Measurements from ENCODE around the gene NMU.
"Not testable (repeated sequence)": the region's sequence is repeated elsewhere in the genome, so short reads cannot be mapped to it uniquely, and the experiment has no call there.

The NMU gene

DNA sequence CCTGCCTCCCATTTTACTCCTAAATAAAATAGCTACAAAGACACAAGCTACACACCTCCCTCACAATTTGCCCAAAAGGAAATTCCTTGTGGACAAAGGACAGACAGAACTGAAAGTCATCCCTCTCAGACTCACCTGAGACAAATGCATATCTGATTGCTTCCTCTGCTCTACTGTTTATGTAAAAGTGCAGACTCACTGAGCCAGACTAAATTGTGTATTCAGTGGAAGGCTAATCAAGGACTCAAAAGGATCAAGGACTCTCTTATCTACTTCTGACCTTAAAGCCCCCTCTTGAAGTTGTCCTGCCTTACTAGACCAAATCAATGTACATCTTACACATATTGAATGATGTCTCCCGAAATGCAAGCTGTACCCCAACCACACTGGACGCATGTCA, 47.9 kb downstream of the NMU start:
- Histone ChIP-seq H3K4me3 (ENCODE audit: low read depth, low read length) (no peak overlapping the region), H3K36me3 (no peaks in the 10 kb centered on the region), H3K27me3 (no peaks in the 10 kb centered on the region), H3K4me1 (no peaks in the 10 kb centered on the region), H3K9me3 (no peaks in the 10 kb centered on the region)
- DNase-seq = no peak
- TF ChIP-seq, protein P1, sequence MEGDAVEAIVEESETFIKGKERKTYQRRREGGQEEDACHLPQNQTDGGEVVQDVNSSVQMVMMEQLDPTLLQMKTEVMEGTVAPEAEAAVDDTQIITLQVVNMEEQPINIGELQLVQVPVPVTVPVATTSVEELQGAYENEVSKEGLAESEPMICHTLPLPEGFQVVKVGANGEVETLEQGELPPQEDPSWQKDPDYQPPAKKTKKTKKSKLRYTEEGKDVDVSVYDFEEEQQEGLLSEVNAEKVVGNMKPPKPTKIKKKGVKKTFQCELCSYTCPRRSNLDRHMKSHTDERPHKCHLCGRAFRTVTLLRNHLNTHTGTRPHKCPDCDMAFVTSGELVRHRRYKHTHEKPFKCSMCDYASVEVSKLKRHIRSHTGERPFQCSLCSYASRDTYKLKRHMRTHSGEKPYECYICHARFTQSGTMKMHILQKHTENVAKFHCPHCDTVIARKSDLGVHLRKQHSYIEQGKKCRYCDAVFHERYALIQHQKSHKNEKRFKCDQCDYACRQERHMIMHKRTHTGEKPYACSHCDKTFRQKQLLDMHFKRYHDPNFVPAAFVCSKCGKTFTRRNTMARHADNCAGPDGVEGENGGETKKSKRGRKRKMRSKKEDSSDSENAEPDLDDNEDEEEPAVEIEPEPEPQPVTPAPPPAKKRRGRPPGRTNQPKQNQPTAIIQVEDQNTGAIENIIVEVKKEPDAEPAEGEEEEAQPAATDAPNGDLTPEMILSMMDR (IDR thresholded peaks at IDR 0.05; ENCODE audit: low read depth, low read length) = no peak

DNA sequence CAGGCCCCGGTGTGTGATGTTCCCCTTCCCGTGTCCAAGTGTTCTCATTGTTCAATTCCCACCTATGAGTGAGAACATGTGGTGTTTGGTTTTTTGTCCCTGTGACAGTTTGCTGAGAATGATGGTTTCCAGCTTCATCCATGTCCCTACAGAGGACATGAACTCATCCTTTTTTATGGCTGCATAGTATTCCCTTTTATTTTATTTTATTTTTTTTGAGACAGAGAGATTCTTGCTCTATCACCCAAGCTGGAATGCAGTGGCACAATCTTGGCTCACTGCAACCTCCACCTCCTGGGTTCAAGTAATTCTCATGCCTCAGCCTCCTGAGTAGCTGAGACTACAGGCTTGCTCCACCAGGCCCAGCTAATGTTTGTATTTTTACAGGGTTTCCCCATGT, 53.3 kb downstream of the NMU start:
- not testable (repeated sequence) for H3K36me3 ChIP-seq; H3K27me3 ChIP-seq; DNase-seq; H3K9me3 ChIP-seq; H3K4me1 ChIP-seq; H3K4me3 ChIP-seq (ENCODE audit: low read depth, low read length)

DNA sequence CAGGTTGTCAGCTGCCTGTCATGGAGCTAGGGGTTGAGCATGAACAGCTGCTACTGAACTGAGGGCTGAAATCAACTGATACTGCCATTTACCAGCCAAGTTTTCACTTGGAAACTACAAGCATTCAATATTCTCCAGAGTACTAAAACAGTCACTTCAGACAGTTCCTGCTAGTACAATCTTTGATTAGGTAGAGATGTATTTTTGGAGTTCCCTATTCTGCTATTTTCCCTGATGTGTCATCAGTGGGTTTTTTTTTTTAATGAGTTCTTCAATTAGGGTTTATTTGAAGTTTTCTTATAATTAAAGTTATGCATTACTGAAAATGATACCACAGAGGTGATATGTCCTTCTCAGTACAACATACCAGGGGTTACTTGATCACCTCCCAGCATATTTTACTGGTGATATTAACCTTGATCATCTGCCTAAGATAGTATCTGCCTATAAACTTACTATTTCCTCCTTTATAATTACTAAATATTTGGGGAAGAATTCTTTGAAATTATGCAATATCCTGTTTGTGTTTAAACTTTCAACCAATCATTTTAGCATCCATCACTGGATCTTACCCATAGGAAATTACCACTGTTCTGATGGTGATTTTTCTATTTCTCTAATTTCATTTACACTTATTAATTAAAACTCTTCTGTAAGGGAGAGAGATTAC, 57.6 kb downstream of the NMU start:
- Histone ChIP-seq H3K9me3 (no peaks in the 10 kb centered on the region), H3K36me3 (no peaks in the 10 kb centered on the region), H3K4me1 (no peaks in the 10 kb centered on the region), H3K4me3 (ENCODE audit: low read depth, low read length) (no peak overlapping the region), H3K27me3 (no peaks in the 10 kb centered on the region)
- no peak for DNase-seq
- TF ChIP-seq, protein P1 (IDR thresholded peaks at IDR 0.05; ENCODE audit: low read depth, low read length) = no peak

DNA sequence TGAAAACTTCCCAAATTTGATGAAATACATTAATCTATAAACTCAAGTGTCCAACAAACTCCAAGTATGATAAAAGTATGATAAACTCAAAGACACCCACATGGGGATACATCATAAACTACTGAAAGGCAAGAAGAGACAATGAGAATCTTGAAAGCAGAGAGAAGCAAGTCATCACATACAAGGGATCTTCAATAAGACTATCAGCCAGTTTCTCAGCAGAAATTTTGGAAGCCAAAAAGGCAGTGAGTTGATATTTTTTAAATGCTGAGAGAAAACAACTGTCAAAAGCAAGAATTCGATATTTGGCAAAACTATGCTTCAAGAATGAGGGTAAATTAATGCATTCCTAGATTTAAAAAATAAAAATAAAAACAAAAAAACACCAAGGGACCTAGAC, 60.6 kb downstream of the NMU start:
- no peaks in the 10 kb centered on the region for H3K36me3 ChIP-seq
- no peak overlapping the region for H3K4me3 ChIP-seq (ENCODE audit: low read depth, low read length)
- H3K9me3 ChIP-seq = no peaks in the 10 kb centered on the region
- no peak for DNase-seq
- H3K27me3 ChIP-seq = no peaks in the 10 kb centered on the region
- no peaks in the 10 kb centered on the region for H3K4me1 ChIP-seq
- TF ChIP-seq, protein P1 (IDR thresholded peaks at IDR 0.05; ENCODE audit: low read depth, low read length) = no peak

DNA sequence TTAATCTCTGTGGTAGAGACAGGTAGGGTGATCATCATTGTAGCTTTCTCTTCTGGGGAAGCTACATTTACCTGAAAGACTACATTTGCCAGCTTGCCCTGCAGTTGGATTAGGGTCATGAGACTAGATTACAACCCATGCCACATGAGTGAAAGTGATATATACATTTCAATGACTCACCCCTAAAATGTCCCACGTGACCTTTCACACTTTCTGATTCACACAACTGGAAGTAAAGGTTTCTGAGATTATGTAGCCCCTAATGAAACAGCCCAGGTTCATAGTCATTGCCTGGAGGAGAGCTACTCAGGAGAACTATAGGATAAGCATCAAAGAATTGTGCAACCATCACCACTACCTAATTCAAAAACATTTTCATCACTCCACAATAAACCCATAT, 61.8 kb downstream of the NMU start:
- TF ChIP-seq, protein P1 (IDR thresholded peaks at IDR 0.05; ENCODE audit: low read depth, low read length) = no peak
- Histone ChIP-seq H3K9me3 (no peaks in the 10 kb centered on the region), H3K36me3 (no peaks in the 10 kb centered on the region), H3K4me1 (no peaks in the 10 kb centered on the region), H3K27me3 (no peaks in the 10 kb centered on the region), H3K4me3 (ENCODE audit: low read depth, low read length) (no peak overlapping the region)
- no peak for DNase-seq

DNA sequence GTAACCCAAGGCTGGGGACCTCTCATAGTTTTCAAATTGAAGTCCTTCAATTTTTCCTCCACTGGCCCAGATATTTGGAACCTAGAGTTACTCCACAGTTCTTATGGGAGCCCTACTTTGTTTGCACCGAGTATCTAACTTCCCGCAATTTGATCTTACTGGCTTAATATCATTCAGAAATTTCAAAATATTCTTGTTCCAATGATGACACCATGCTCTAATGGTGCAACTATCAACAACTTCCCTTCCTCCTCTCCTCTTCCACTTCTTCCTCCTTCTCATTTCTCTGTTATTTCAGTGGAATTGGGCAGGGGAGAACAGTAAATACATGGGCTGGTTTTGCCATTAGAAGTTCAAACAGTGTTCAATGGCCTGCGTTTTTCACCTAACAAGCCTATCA, 64.3 kb downstream of the NMU start:
- H3K4me1 ChIP-seq = no peaks in the 10 kb centered on the region
- no peaks in the 10 kb centered on the region for H3K27me3 ChIP-seq
- TF ChIP-seq, protein P1 (IDR thresholded peaks at IDR 0.05; ENCODE audit: low read depth, low read length) = no peak
- no peak for DNase-seq
- H3K36me3 ChIP-seq = no peaks in the 10 kb centered on the region
- no peak overlapping the region for H3K4me3 ChIP-seq (ENCODE audit: low read depth, low read length)
- H3K9me3 ChIP-seq = no peaks in the 10 kb centered on the region
